Adrenal gland (tissue), 12 donors: ENCODE measurements around the gene FMO2. TPM values are rescaled to one million over a fixed set of nuclear protein-coding genes. Genes with fewer than 3 reads are reported as not detected.
A peak's percentile ranks its signal among the peaks of the same experiment; 100 is the strongest.

Source experiments
- DNase-seq, 7 donors: peaks; one replicate each; pipeline ENCODE4 v3.0.0-alpha.2; 2019 to 2020
- H3K27ac ChIP-seq, 5 donors: fragments of 200-600 bp; sonication (generic) in 4 of 5; 1 replicate in 3 of 5; 2 replicates in 2 of 5; pipeline versions ENCODE4 v1.5.1 to v1.8.0; 2016 to 2020; ENCODE audit warnings: mild to moderate bottlenecking in 1 of 5
- H3K27me3 ChIP-seq: fragments of 200-600 bp; 2 replicates; pipeline ENCODE4 v1.8.0; 2021
- H3K36me3 ChIP-seq, 2 donors: fragments of 200-600 bp; replicated peaks in 1 of 2; 1 replicate in 1 of 2; 2 replicates in 1 of 2; pipeline versions ENCODE4 v1.5.1 to v1.8.0; 2018 to 2022
- H3K4me1 ChIP-seq, 2 donors: fragments of 200-600 bp; replicated peaks in 1 of 2; 1 replicate in 1 of 2; 2 replicates in 1 of 2; pipeline versions ENCODE4 v1.5.1 to v1.8.0; 2018 to 2021
- H3K4me3 ChIP-seq, 4 donors: fragments of 200-600 bp; sonication (generic) in 3 of 4; one replicate each; pipeline ENCODE4 v1.5.1; 2016 to 2018
- H3K9me3 ChIP-seq, 3 donors: fragments of 200-600 bp; sonication (generic) in 1 of 3; replicated peaks in 1 of 3; 1 replicate in 2 of 3; 2 replicates in 1 of 3; pipeline versions ENCODE4 v1.5.1 to v1.8.0; 2016 to 2021
- POLR2A ChIP-seq, 2 donors: fragments of 450-650 bp; IDR thresholded peaks; one replicate each; pipeline ENCODE4 v1.6.1; 2017; ENCODE audit warnings: antibody characterized with exemption in 2 of 2, mild to moderate bottlenecking in 2 of 2, moderate library complexity in 1 of 2
- WGBS, 4 donors: extraction: QIAGEN DNeasy Blood & Tissue Kit in 2 of 4; methylation state at CpG; one replicate each; pipeline versions ENCODE4 v1.1.5 to v1.1.7; 2013 to 2017; 5-methylcytosine and 5-hydroxymethylcytosine counted together
- intact Hi-C, 2 donors: fragments of 100-400 bp; cut with DNase I; formaldehyde crosslinking; loops; one replicate each; pipeline versions ENCODE4 v1.14.1 to v1.15.0; 2022 to 2023
- polyA plus RNA-seq, 3 donors: library from polyadenylated mRNA; stranded (reverse); fragments of 200-250 nt in 2 of 3; fragments of 350-450 nt in 1 of 3; fragmentation: Illumina TruSeq in 1 of 3; extraction: RNeasy Lipid Tissue Mini Kit (QIAGEN cat#74804) in 1 of 3; gene quantifications; one replicate each; pipeline ENCODE4 v1.2.3, GENCODE V29; 2013 to 2014
- total RNA-seq, 9 donors: library from RNA; depleted of rRNA in 4 of 9; stranded (reverse); fragments of >200 nt in 4 of 9; fragments of 120-200 nt in 1 of 9; fragmentation: NEBNext Ultra II Directional in 1 of 9; extraction: Animal tissue kit (Norgen Biotek cat#: 25700) in 1 of 9; gene quantifications; one replicate each; pipeline versions ENCODE4 v1.1.0 to v1.2.4, GENCODE V29; 2013 to 2023
- TF ChIP-seq, protein P1 (sequence below), 6 experiments: fragments of 450-650 bp in 4 of 6; fragments of 200-600 bp in 2 of 6; sonication (generic) in 1 of 6; IDR thresholded peaks; 1 replicate in 5 of 6; 2 replicates in 1 of 6; pipeline versions ENCODE4 v1.5.1 to v1.8.0; 2016 to 2021; ENCODE audit warnings: antibody characterized with exemption in 6 of 6, mild to moderate bottlenecking in 2 of 6, moderate library complexity in 1 of 6
- donor health status: healthy with polysubstance abuse.
- donor health status: Bipolar disorder and iron deficiency.
- donor health status: DM: yes; HTN: yes; CAD: no.
- donor health status: DM: no; HTN: no; CAD: no.
- donor health status: DM: no; HTN: no; CAD: no.
- donor health status: DM: yes; HTN: yes; CAD: no.

Gene FMO2
- total and polyA plus RNA-seq, 12 donors: 0.72 to 149 (median 47.9) TPM

DNA sequence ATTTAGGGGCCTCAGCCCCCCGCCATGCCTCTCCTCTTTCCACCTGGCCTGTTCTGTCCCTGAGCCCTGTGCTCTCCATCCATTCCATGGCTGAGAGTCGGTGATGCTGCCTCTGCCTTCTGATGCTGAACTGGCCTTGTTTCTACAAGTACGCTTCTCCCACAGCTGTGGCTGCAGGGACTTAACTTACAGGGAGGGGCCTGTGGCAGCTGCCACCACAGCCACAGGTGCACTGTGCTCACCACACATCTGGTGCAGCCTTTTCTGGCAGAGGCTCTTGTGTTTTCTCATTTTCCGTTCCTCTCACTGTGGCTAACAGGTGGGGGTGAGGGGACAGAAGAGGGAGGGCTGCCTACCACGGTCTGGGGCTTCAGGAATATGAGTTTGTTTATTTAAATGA, 67.4 kb downstream of the FMO2 start:
- H3K36me3 ChIP-seq: no peaks in the 10 kb centered on the region
- intact Hi-C loops: no loop called here
- H3K27me3 ChIP-seq: peaks cover 5% of the 10 kb centered on the region
- WGBS, 4 donors: 70 to 90% (median 85%) methylated on average over 5 of the region's 5 CpGs
- peaks cover 4 to 11% of the 10 kb centered on the region in 2 donors for H3K4me1 ChIP-seq
- H3K4me3 ChIP-seq: no peak overlapping the region
- H3K27ac ChIP-seq: no peak overlapping the region
- H3K9me3 ChIP-seq: no peaks in the 10 kb centered on the region
- TF ChIP-seq, protein P1, sequence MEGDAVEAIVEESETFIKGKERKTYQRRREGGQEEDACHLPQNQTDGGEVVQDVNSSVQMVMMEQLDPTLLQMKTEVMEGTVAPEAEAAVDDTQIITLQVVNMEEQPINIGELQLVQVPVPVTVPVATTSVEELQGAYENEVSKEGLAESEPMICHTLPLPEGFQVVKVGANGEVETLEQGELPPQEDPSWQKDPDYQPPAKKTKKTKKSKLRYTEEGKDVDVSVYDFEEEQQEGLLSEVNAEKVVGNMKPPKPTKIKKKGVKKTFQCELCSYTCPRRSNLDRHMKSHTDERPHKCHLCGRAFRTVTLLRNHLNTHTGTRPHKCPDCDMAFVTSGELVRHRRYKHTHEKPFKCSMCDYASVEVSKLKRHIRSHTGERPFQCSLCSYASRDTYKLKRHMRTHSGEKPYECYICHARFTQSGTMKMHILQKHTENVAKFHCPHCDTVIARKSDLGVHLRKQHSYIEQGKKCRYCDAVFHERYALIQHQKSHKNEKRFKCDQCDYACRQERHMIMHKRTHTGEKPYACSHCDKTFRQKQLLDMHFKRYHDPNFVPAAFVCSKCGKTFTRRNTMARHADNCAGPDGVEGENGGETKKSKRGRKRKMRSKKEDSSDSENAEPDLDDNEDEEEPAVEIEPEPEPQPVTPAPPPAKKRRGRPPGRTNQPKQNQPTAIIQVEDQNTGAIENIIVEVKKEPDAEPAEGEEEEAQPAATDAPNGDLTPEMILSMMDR (IDR thresholded peaks at IDR 0.05): no peak
- TF ChIP-seq POLR2A (IDR thresholded peaks at IDR 0.05): no peak
- no peak for DNase-seq

DNA sequence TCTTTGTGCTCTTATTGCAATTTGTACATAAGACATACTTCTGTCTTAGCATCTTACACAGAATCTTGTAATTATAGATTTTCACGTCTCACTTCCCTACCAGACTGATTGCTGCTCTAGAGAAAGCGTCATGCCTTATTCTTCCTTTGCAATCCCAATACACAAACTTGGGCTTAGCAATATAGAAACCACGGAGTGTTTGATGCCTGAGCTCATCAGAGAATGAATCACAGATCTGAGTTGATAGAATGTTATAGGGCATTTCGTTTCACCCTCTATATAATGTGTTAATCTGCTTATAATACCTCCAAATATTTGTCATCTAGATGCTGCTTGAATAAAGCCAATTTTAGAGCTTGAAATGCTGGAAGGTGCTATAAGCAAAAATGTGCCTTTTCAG, 69.8 kb downstream of the FMO2 start:
- Histone ChIP-seq H3K4me1 (peaks cover 18 to 35% of the 10 kb centered on the region in 2 donors), H3K4me3 (no peak overlapping the region), H3K27ac (no peak overlapping the region), H3K9me3 (no peaks in the 10 kb centered on the region), H3K36me3 (no peaks in the 10 kb centered on the region), H3K27me3 (peaks cover 5% of the 10 kb centered on the region)
- DNase-seq: no peak
- 75 to 84% (median 78%) methylated on average over 4 of the region's 4 CpGs for WGBS, 4 donors
- intact Hi-C loops: no loop called here
- TF ChIP-seq POLR2A (IDR thresholded peaks at IDR 0.05): no peak
- TF ChIP-seq, protein P1 (IDR thresholded peaks at IDR 0.05): no peak

DNA sequence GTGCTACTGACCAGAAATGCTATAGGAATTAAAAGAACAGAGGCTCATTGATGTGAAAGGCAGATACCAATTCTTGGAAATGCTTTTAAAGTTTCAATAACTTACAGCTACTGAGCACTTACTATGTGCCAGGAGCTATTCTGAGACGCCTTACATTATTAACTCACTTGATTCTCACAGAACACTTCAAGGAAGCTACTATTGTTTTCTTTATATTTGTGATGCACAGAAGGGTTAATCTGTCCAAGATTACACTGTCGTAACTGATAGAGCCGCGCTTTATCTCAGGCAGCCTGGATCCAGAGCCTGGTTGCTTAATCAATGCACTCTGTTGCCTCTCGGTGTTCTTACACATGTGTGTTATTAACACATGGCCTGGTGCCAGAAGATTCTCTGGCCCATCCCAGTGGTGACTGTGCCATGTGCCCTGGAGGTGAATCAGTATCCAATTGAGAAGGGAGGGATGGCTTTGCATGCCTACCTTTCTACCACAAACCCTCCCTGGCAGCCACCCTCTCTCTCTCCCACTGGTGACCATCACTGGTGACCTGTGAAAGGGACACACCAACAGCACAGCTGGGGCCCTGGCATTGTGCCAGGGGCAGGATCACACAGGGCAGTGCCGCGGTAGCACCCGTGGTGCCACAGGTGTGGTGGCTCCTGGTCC, 72.0 kb downstream of the FMO2 start:
- Histone ChIP-seq H3K27me3 (peaks cover 2% of the 10 kb centered on the region), H3K27ac (peak overlapping the region in 3 of 5 donors; percentile 65 to 84 (median 69)), H3K36me3 (no peaks in the 10 kb centered on the region), H3K9me3 (no peaks in the 10 kb centered on the region), H3K4me3 (no peak overlapping the region), H3K4me1 (peaks cover 18 to 35% of the 10 kb centered on the region in 2 donors)
- peak; percentile 49 to 90 (median 84) for DNase-seq
- TF ChIP-seq, protein P1 (IDR thresholded peaks at IDR 0.05): no peak
- TF ChIP-seq POLR2A (IDR thresholded peaks at IDR 0.05): no peak
- WGBS, 4 donors: 33 to 45% (median 41%) methylated on average over 4 to 8 of the region's 8 CpGs
- intact Hi-C loops: no loop called here

DNA sequence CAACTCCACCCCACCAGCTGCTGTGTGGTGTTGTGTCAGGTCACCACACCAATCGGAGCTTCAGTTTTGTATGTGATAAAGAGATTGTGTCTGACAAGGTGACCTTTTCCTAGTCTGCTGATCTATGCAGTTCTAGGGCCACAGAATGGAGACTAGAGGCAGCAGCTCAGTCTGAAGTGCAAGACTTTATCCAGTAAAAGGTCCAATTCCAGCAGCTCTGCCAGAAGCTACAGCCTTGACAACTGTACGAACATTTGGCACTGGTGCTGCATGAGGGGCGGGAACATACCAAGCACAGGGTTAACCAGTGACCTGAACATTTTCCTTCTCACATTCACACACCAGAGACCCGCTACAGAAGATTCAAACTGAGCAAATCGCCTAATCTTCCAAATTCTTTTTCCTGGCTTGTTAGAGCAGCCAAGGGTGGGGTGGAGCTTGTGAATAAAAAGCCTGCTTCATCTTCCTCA, 72.5 kb downstream of the FMO2 start:
- TF ChIP-seq POLR2A (IDR thresholded peaks at IDR 0.05): no peak
- TF ChIP-seq, protein P1 (IDR thresholded peaks at IDR 0.05): no peak
- Histone ChIP-seq H3K27ac (peak overlapping the region in 3 of 5 donors; percentile 65 to 84 (median 69)), H3K4me1 (peaks cover 18 to 35% of the 10 kb centered on the region in 2 donors), H3K36me3 (no peaks in the 10 kb centered on the region), H3K9me3 (no peaks in the 10 kb centered on the region), H3K27me3 (no peaks in the 10 kb centered on the region), H3K4me3 (no peak overlapping the region)
- intact Hi-C loops: no loop called here
- 31 to 39% (median 34%) methylated on average over 3 to 5 of the region's 5 CpGs for WGBS, 4 donors
- DNase-seq: peak in 6 of 7 donors; percentile 33 to 75 (median 58)
